Pancreas (tissue), 10 donors: ENCODE results near the gene EMD. TPM values are rescaled to one million over a fixed set of nuclear protein-coding genes. Genes with fewer than 3 reads are reported as not detected.

Experiments
- ATAC-seq, 4 donors: fragments of 200-7000 bp; cut with Tn5 transposase; one replicate each; pipeline versions ENCODE4 v1.8.0 to v1.9.1; 2020; ENCODE audit warnings: mild to moderate bottlenecking in 4 of 4, moderate library complexity in 4 of 4
- DNase-seq, 6 donors: peaks; one replicate each; pipeline ENCODE4 v3.0.0-alpha.2; 2020
- FAIRE-seq: peaks from 2 replicates; lab custom pipeline; 2012; peaks lifted over from hg19 to GRCh38; lab: Jason Lieb, UNC
- H3K27ac ChIP-seq, 4 donors: fragments of 200-600 bp; sonication (generic); 1 replicate in 3 of 4; 2 replicates in 1 of 4; pipeline versions ENCODE4 v1.5.0 to v1.8.0; 2020
- H3K27me3 ChIP-seq, 4 donors: fragments of 200-600 bp; one replicate each; pipeline ENCODE4 v1.8.0; 2021
- H3K36me3 ChIP-seq, 3 donors: fragments of 200-600 bp; sonication (generic) in 1 of 3; one replicate each; pipeline versions ENCODE4 v1.5.0 to v1.8.0; 2020 to 2021
- H3K4me1 ChIP-seq, 3 donors: fragments of 200-600 bp; one replicate each; pipeline ENCODE4 v1.8.0; 2021
- H3K4me3 ChIP-seq, 4 donors: fragments of 200-600 bp; sonication (generic) in 2 of 4; one replicate each; pipeline versions ENCODE4 v1.5.0 to v1.8.0; 2020 to 2021
- H3K9me3 ChIP-seq, 4 donors: fragments of 200-600 bp; one replicate each; pipeline ENCODE4 v1.8.0; 2021
- WGBS, 2 donors: extraction: QIAGEN DNeasy Blood & Tissue Kit; methylation state at CpG; one replicate each; pipeline ENCODE4 v1.1.7; 2013; 5-methylcytosine and 5-hydroxymethylcytosine counted together
- intact Hi-C, 3 donors: fragments of 100-400 bp; cut with DNase I; formaldehyde crosslinking; loops; one replicate each; pipeline versions ENCODE4 v1.11.1 to v1.14.2; 2022
- polyA plus RNA-seq, 2 donors: library from polyadenylated mRNA; stranded (reverse); fragments of 200-250 nt; gene quantifications; one replicate each; pipeline ENCODE4 v1.2.3, GENCODE V29; 2013
- total RNA-seq, 6 donors: library from RNA; stranded (reverse); fragmentation: NEBNext Ultra II Directional in 4 of 6; extraction: Animal tissue kit (Norgen Biotek cat#: 25700) in 4 of 6; gene quantifications; one replicate each; pipeline versions ENCODE4 v1.2.1 to v1.2.4, GENCODE V29; 2021 to 2023
- TF ChIP-seq, protein P1 (sequence below), 4 donors: fragments of 200-600 bp; sonication (generic) in 3 of 4; IDR thresholded peaks; one replicate each; pipeline versions ENCODE4 v1.5.0 to v1.8.0; 2021; ENCODE audit warnings: antibody characterized with exemption in 4 of 4
- donor health status: healthy with polysubstance abuse.
- donor health status: DM: no; HTN: no; CAD: no; lungs with moderate emphysema.
- donor health status: DM: no; HTN: no; CAD: no.
- donor health status: control.
- donor health status: control.
- donor health status: Bipolar disorder and iron deficiency.
- donor health status: DM: yes; HTN: yes; CAD: no.
- donor health status: DM: no; HTN: no; CAD: no.
- donor health status: DM: no; HTN: no; CAD: no.
- donor health status: DM: yes; HTN: yes; CAD: no.

The EMD gene
- total and polyA plus RNA-seq, 8 donors: 23.1 to 86.7 (median 41.4) TPM

DNA sequence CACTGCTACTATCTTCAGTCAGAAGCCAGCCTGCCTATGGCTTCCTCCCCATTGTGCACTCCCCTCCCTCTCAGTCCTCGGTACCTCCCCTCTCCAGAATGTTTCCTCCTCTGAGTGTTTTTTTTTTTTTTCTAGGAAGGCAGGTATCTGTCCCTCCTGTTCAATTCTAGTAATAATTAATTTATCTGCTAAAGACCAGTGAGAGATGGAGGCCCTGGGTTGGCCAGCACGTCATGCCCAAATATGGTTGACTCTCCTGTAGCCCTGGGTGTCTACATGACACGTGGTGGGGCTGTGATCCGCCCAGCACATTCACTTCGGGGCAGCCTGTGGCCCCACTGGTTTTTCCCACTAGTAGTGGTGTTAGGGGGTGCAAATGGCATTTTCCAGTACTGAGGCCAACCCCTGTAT lies 6.5 kb upstream of the EMD start:
- TF ChIP-seq, protein P1, sequence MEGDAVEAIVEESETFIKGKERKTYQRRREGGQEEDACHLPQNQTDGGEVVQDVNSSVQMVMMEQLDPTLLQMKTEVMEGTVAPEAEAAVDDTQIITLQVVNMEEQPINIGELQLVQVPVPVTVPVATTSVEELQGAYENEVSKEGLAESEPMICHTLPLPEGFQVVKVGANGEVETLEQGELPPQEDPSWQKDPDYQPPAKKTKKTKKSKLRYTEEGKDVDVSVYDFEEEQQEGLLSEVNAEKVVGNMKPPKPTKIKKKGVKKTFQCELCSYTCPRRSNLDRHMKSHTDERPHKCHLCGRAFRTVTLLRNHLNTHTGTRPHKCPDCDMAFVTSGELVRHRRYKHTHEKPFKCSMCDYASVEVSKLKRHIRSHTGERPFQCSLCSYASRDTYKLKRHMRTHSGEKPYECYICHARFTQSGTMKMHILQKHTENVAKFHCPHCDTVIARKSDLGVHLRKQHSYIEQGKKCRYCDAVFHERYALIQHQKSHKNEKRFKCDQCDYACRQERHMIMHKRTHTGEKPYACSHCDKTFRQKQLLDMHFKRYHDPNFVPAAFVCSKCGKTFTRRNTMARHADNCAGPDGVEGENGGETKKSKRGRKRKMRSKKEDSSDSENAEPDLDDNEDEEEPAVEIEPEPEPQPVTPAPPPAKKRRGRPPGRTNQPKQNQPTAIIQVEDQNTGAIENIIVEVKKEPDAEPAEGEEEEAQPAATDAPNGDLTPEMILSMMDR (IDR thresholded peaks at IDR 0.05): no peak
- DNase-seq (no peak), FAIRE-seq (no peak), ATAC-seq (no peak)
- 42 to 50% methylated on average over 5 of the region's 5 CpGs for WGBS, 2 donors
- H3K36me3 ChIP-seq: no peaks in the 10 kb centered on the region
- H3K27me3 ChIP-seq: no peaks in the 10 kb centered on the region
- H3K4me3 ChIP-seq: no peak overlapping the region
- H3K4me1 ChIP-seq: peaks cover 0 to 6% (median 0%) of the 10 kb centered on the region in 3 donors
- peak overlapping the region in 2 of 4 donors; percentile 13 to 63 for H3K27ac ChIP-seq
- intact Hi-C loops: no loop called here
- H3K9me3 ChIP-seq: no peaks in the 10 kb centered on the region

DNA sequence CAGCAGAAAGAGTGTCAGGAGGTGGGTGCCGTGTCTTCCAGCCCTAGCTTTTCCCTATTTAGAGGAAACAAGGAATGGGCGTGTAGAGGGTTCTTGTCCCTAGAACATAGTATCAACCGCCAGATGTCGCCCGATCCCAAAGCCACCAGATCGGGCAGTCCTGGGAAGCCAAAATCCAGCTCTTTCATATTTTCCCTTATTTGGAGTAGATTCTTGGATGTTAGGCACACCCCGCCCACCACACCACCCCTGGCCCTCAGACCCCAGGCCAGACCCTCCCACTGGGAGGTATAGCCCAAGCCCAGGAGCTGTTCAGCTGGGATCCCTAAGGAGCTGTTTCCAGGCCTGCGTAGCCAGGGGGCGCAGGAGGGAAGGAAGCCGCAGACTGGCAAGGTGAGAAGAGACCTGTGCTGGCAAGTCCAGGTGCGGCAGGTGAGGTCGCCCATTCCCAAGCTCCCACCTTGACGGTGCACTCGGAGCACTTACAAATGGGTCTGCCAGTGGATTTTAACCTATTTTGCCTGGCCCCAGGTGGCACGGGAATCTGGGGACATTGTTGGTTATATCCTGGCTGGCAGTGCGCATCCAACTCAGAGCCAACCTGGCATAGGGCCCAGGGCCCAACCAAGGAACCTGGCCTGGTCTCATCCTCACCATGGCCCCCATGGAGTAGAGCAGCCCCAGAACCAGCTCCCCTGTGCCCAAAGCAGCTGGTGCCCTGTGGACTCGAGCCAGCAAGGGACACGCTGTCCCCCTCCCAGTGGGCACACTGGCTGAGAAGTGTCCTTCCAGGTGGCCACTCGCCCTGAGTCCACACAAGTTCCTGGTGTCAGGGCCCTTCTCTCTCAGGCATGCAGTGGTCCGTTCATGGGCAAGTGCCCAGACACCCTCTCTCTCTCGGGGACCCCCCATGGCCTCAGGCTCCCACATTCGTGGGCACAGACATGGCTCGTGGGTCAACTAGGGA lies 5.5 kb upstream of the EMD start:
- no peaks in the 10 kb centered on the region for H3K9me3 ChIP-seq
- TF ChIP-seq, protein P1 (IDR thresholded peaks at IDR 0.05): peak; percentile 16 to 44 (median 32)
- H3K4me3 ChIP-seq: peak overlapping the region in 3 of 4 donors; percentile 24 to 41 (median 36)
- H3K27ac ChIP-seq: peak overlapping the region; percentile 42 to 63 (median 55)
- DNase-seq (peak in 5 of 6 donors; percentile 73 to 78 (median 75)), FAIRE-seq (no peak), ATAC-seq (peak; percentile 29 to 59 (median 50))
- intact Hi-C loops: no loop called here
- H3K27me3 ChIP-seq: no peaks in the 10 kb centered on the region
- peaks cover 0 to 6% (median 0%) of the 10 kb centered on the region in 3 donors for H3K4me1 ChIP-seq
- H3K36me3 ChIP-seq: no peaks in the 10 kb centered on the region
- WGBS, 2 donors: 7 to 41% methylated on average over 23 of the region's 23 CpGs

DNA sequence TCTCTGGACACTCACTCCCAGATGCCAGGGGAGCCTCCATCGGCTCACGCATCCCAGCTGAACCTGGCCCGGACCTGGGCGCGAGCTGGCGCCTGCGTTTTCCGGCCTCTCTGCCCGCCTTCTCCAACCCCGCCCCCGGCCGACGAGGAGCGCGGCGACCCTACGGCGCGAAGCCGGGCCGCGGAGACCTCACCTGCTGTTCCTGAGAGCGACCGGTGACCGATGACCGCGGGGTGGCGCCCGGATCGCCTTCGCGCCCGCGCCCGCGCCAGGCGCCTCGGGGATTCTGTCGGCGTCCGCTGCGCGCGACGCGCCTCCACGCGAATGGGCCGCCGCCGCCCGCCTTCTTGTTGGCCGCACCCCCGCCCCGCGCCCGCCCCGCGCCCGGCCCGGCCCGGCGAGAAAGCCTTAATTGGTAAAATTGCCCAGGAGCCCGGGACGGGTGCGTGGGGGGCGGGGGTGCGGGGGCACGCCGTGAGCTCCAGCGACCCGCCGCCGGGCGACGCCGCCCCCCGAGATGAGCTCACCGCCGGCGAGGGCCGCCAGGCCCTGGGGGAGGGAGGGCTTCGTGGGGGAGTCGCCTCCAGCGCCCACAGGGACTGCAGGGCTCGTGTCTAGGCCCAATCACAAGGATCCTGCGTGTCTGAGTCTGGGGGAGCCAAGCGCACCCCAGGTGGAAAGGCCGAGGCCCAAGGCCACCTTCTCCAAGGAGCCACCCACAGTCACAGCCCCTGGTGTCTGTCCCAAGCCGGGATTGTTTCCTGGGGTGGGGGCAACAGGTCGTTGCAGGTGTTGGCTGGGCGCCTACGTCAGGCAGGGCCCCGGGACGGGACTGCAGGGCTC lies 4.6 kb upstream of the EMD start, which contains the start of gene FLNA:
FLNA (minus strand) TSS at position 322 of the 843 bp plus-strand sequence. CDS start 3,389 bp downstream, outside the sequence.
- TF ChIP-seq, protein P1 (IDR thresholded peaks at IDR 0.05): no peak
- intact Hi-C loops: no loop called here
- FAIRE-seq: no peak
- peak within 1 kb of the TSS in 3 of 4 donors; percentile 24 to 41 (median 36) for H3K4me3 ChIP-seq
- peak in 4 of 6 donors; percentile 49 to 76 (median 66) for DNase-seq
- peaks cover 0 to 6% (median 0%) of the 10 kb centered on the region in 3 donors for H3K4me1 ChIP-seq
- H3K27ac ChIP-seq: peak within 1 kb of the TSS; percentile 42 to 63 (median 55)
- H3K36me3 ChIP-seq: no peaks in the 10 kb centered on the region
- no peaks in the 10 kb centered on the region for H3K9me3 ChIP-seq
- H3K27me3 ChIP-seq: no peaks in the 10 kb centered on the region
- 2 to 32% methylated on average over 82 to 95 of the region's 95 CpGs for WGBS, 2 donors
- no peak for ATAC-seq

DNA sequence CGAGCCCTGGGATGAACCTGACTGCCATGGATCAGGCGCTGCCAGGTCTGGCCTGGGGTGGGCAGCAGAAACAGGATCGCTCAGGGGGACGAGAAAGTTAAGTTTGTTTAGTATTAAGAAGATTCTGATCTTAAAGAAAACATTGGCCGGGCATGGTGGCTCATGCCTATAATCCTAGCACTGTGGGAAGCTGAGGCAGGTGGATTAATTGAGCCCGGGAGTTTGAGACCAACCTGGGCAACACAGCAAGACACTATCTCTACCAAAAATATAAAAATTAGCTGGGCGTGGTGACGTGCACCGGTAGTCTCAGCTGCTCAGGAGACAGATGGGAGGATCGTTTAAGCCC lies 4.0 kb upstream of the EMD start:
- FAIRE-seq (no peak), DNase-seq (no peak), ATAC-seq (no peak)
- WGBS, 2 donors: 42 to 61% methylated on average over 10 of the region's 10 CpGs
- peak overlapping the region in 3 of 4 donors; percentile 28 to 63 (median 55) for H3K27ac ChIP-seq
- TF ChIP-seq, protein P1 (IDR thresholded peaks at IDR 0.05): no peak
- no peaks in the 10 kb centered on the region for H3K36me3 ChIP-seq
- peak overlapping the region in 3 of 4 donors; percentile 24 to 41 (median 36) for H3K4me3 ChIP-seq
- H3K9me3 ChIP-seq: no peaks in the 10 kb centered on the region
- H3K4me1 ChIP-seq: peaks cover 0 to 6% (median 0%) of the 10 kb centered on the region in 3 donors
- no peaks in the 10 kb centered on the region for H3K27me3 ChIP-seq
- intact Hi-C loops: no loop called here
